HG03354 (cell line): ENCODE measurements around the gene ZBTB7A.

Source experiments
- ATAC-seq: cut with Tn5 transposase; IDR thresholded peaks from one replicate; pipeline ENCODE4 v1.9.1; 2021; ENCODE audit warnings: mild to moderate bottlenecking; ENCODE audit not compliant: unreplicated experiment, poor library complexity, severe bottlenecking

ZBTB7A gene

GRCh38 chr19:4066682-4067395, at the start of gene ZBTB7A:
Gene ZBTB7A (minus strand): TSS chr19:4066899. CDS start chr19:4055232, 11,667 bp downstream.
- no peak for ATAC-seq

GRCh38 chr19:4115818-4116385, 49.2 kb upstream of the ZBTB7A start:
- no peak for ATAC-seq

GRCh38 chr19:4115050-4115817, 48.5 kb upstream of the ZBTB7A start:
- peak; percentile 81 for ATAC-seq

GRCh38 chr19:4114181-4114580, 47.5 kb upstream of the ZBTB7A start:
- ATAC-seq, result no peak

- ATAC-seq, result no peak
Measured at GRCh38 chr19:4113398-4114088, 46.8 kb upstream of the ZBTB7A start.

- no peak for ATAC-seq
Measured at GRCh38 chr19:4112367-4112766, 45.7 kb upstream of the ZBTB7A start.

- ATAC-seq, result no peak
Measured at GRCh38 chr19:4109626-4109945, 42.9 kb upstream of the ZBTB7A start.

GRCh38 chr19:4108767-4109625, 42.3 kb upstream of the ZBTB7A start:
- peak; percentile 71 for ATAC-seq

GRCh38 chr19:4103080-4103433, 36.4 kb upstream of the ZBTB7A start:
- no peak for ATAC-seq

GRCh38 chr19:4102339-4103079, 35.8 kb upstream of the ZBTB7A start:
- ATAC-seq, result no peak

GRCh38 chr19:4101496-4101770, 34.7 kb upstream of the ZBTB7A start:
- ATAC-seq, result no peak

GRCh38 chr19:4100647-4101495, 34.2 kb upstream of the ZBTB7A start:
- ATAC-seq, result no peak

GRCh38 chr19:4099041-4099764, 32.5 kb upstream of the ZBTB7A start:
- ATAC-seq, result no peak

GRCh38 chr19:4098493-4098892, 31.8 kb upstream of the ZBTB7A start:
- ATAC-seq, result no peak

- no peak for ATAC-seq
Measured at GRCh38 chr19:4097501-4097900, 30.8 kb upstream of the ZBTB7A start.

GRCh38 chr19:4096049-4096892, 29.6 kb upstream of the ZBTB7A start:
- no peak for ATAC-seq

- ATAC-seq, result no peak
Measured at GRCh38 chr19:4095488-4095844, 28.8 kb upstream of the ZBTB7A start.
